SK-N-SH treated with all-trans-retinoic acid at 6 μM for 48 hours (cell line): ENCODE data around the gene CPEB1.

Experiments used
- ATAC-seq: fragments of 200-7000 bp; cut with Tn5 transposase; 3 replicates; pipeline ENCODE4 v1.9.1; 2020; ENCODE audit warnings: mild to moderate bottlenecking, moderate library complexity
- ARNTL ChIP-seq: fragments of 450-650 bp; formaldehyde crosslinking; IDR thresholded peaks from 2 replicates; pipeline ENCODE4 v1.5.0; 2020; ENCODE audit warnings: low read depth, mild to moderate bottlenecking, moderate library complexity, borderline replicate concordance
- BACH2 ChIP-seq: fragments of 250-450 bp; sonication (Bioruptor Pico); IDR thresholded peaks from 2 replicates; pipeline ENCODE4 v1.9.0; 2021; ENCODE audit warnings: mild to moderate bottlenecking, borderline replicate concordance
- ESRRG ChIP-seq: fragments of 250-450 bp; sonication (Bioruptor Pico); IDR thresholded peaks from 2 replicates; pipeline ENCODE4 v1.6.1; 2021; ENCODE audit warnings: mild to moderate bottlenecking
- GLIS3 ChIP-seq: fragments of 250-450 bp; sonication (Bioruptor Pico); IDR thresholded peaks from 2 replicates; pipeline ENCODE4 v1.5.0; 2020; ENCODE audit warnings: mild to moderate bottlenecking, moderate library complexity
- ISL1 ChIP-seq: fragments of 250-450 bp; sonication (Bioruptor Pico); IDR thresholded peaks from 2 replicates; pipeline ENCODE4 v2.1.2; 2022; ENCODE audit warnings: mild to moderate bottlenecking, moderate library complexity
- OSR1 ChIP-seq: fragments of 250-450 bp; sonication (Bioruptor Pico); IDR thresholded peaks from 2 replicates; pipeline ENCODE4 v1.8.0; 2022; ENCODE audit warnings: moderate library complexity, mild to moderate bottlenecking, inconsistent platforms
- RARB ChIP-seq: fragments of 250-450 bp; sonication (Bioruptor Pico); IDR thresholded peaks from 2 replicates; pipeline ENCODE4 v1.8.0; 2021; ENCODE audit warnings: mild to moderate bottlenecking, moderate library complexity
- SNAI2 ChIP-seq: fragments of 250-450 bp; sonication (Bioruptor Pico); IDR thresholded peaks from 2 replicates; pipeline ENCODE4 v1.5.0; 2020; ENCODE audit warnings: mild to moderate bottlenecking, moderate library complexity
- TCF4 ChIP-seq: fragments of 250-450 bp; sonication (Bioruptor Pico); IDR thresholded peaks from 2 replicates; pipeline ENCODE4 v1.8.0; 2021; ENCODE audit warnings: mild to moderate bottlenecking, moderate library complexity, borderline replicate concordance
- TSHZ2 ChIP-seq: fragments of 250-450 bp; sonication (Bioruptor Pico); IDR thresholded peaks from 2 replicates; pipeline ENCODE4 v1.5.0; 2020; ENCODE audit warnings: mild to moderate bottlenecking, moderate library complexity
- ZC3H10 ChIP-seq: fragments of 250-450 bp; sonication (Bioruptor Pico); IDR thresholded peaks from 2 replicates; pipeline ENCODE4 v1.5.1; 2021; ENCODE audit warnings: mild to moderate bottlenecking, moderate library complexity
- ZFP3 ChIP-seq: fragments of 250-450 bp; sonication (Bioruptor Pico); IDR thresholded peaks from 2 replicates; pipeline ENCODE4 v1.5.0; 2020; ENCODE audit warnings: mild to moderate bottlenecking, moderate library complexity
- ZFP30 ChIP-seq: fragments of 450-650 bp; formaldehyde crosslinking; IDR thresholded peaks from 2 replicates; pipeline ENCODE4 v1.5.0; 2022; ENCODE audit warnings: mild to moderate bottlenecking, moderate library complexity
- ZNF565 ChIP-seq: fragments of 450-650 bp; formaldehyde crosslinking; conservative IDR thresholded peaks from 2 replicates; pipeline ENCODE4 v1.5.0; 2020; ENCODE audit warnings: low read depth, mild to moderate bottlenecking, moderate library complexity
- ZNF70 ChIP-seq: fragments of 450-650 bp; formaldehyde crosslinking; IDR thresholded peaks from 2 replicates; pipeline ENCODE4 v1.5.0; 2020; ENCODE audit warnings: mild to moderate bottlenecking, moderate library complexity
- ZNF8 ChIP-seq: fragments of 450-650 bp; formaldehyde crosslinking; IDR thresholded peaks from 2 replicates; pipeline ENCODE4 v1.5.0; 2020; ENCODE audit warnings: mild to moderate bottlenecking, moderate library complexity
- TF ChIP-seq, protein P1 (sequence below): fragments of 250-450 bp; sonication (Bioruptor Pico); IDR thresholded peaks from 2 replicates; pipeline ENCODE4 v1.5.1; 2021; ENCODE audit warnings: mild to moderate bottlenecking, moderate library complexity
- TF ChIP-seq, protein P2 (sequence below): fragments of 250-450 bp; sonication (Bioruptor Pico); IDR thresholded peaks from 2 replicates; pipeline ENCODE4 v1.5.1; 2020; ENCODE audit warnings: low read depth, mild to moderate bottlenecking, moderate library complexity
- TF ChIP-seq, protein P3 (sequence below): fragments of 250-450 bp; sonication (Bioruptor Pico); IDR thresholded peaks from 2 replicates; pipeline ENCODE4 v1.8.0; 2021; ENCODE audit warnings: low read depth, mild to moderate bottlenecking, moderate library complexity, borderline replicate concordance

CPEB1 gene

DNA sequence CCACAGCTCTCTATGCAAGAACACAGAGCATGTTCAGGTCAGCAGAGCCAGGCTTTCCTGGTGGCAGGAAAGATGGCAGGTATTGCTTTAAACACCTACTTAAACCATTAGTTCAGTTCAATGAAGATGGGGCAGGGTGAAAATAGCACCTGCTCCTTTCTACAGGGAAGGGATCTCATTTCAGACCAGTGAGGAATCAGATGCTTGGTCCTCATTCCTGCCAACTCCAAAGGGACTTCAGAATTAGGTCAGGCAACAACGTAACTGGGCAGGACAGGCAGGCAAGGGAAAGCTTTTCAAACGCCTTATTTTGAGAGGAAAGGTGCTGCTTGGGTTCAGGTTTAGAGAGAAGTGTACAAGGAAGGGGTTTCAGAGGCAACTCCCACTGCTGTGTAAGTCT lies 94.3 kb downstream of the CPEB1 start:
- no peak for TF ChIP-seq OSR1 (CRISPR knock-in tag)
- no peak for TF ChIP-seq TCF4 (CRISPR knock-in tag)
- TF ChIP-seq, protein P1, sequence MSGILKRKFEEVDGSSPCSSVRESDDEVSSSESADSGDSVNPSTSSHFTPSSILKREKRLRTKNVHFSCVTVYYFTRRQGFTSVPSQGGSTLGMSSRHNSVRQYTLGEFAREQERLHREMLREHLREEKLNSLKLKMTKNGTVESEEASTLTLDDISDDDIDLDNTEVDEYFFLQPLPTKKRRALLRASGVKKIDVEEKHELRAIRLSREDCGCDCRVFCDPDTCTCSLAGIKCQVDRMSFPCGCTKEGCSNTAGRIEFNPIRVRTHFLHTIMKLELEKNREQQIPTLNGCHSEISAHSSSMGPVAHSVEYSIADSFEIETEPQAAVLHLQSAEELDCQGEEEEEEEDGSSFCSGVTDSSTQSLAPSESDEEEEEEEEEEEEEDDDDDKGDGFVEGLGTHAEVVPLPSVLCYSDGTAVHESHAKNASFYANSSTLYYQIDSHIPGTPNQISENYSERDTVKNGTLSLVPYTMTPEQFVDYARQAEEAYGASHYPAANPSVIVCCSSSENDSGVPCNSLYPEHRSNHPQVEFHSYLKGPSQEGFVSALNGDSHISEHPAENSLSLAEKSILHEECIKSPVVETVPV (CRISPR knock-in tag), result no peak
- TF ChIP-seq ZFP30 (CRISPR knock-in tag), result no peak
- TF ChIP-seq, all 23 proteins: peak for 0
- ATAC-seq, result no peak

DNA sequence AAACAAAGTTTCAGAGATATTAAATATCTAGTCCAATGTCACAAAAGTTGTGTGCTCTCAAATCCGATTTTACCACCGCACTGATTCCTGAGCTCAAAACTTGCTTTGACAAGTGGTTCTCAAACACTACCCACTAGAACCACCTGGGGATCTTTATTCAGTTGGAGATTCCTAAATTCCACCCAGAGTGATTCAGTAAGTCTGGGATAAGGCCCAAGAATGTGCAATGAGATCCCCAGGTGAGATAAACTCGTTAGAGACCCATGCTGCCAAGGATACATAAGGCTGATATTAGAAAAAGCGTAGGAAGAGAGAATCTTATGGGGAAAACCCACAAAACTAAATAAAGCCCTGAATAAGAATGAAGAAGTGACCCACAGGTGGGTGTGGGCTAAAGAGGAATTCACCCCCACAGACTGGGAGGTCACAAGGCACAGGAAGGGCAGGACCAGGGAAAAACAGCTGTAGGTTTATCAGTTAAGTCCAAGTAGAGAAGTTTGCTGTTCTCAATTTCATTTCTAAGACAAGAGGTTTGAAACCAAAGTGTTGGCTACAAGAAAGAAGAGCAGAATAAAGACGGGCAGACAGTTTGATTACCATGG lies 95.4 kb downstream of the CPEB1 start:
- TF ChIP-seq ESRRG (CRISPR knock-in tag), result no peak
- no peak for TF ChIP-seq ISL1
- no peak for TF ChIP-seq TSHZ2 (CRISPR knock-in tag)
- TF ChIP-seq ZC3H10 (CRISPR knock-in tag), result no peak
- TF ChIP-seq ZNF565 (CRISPR knock-in tag), result no peak
- ATAC-seq, result no peak

GRCh38 chr15:82549199-82549665 lies 97.9 kb downstream of the CPEB1 start:
- TF ChIP-seq ZNF565 (CRISPR knock-in tag), result no peak
- no peak for TF ChIP-seq GLIS3 (CRISPR knock-in tag)
- TF ChIP-seq, protein P1 (CRISPR knock-in tag), result no peak
- TF ChIP-seq OSR1 (CRISPR knock-in tag), result no peak
- TF ChIP-seq, protein P2, sequence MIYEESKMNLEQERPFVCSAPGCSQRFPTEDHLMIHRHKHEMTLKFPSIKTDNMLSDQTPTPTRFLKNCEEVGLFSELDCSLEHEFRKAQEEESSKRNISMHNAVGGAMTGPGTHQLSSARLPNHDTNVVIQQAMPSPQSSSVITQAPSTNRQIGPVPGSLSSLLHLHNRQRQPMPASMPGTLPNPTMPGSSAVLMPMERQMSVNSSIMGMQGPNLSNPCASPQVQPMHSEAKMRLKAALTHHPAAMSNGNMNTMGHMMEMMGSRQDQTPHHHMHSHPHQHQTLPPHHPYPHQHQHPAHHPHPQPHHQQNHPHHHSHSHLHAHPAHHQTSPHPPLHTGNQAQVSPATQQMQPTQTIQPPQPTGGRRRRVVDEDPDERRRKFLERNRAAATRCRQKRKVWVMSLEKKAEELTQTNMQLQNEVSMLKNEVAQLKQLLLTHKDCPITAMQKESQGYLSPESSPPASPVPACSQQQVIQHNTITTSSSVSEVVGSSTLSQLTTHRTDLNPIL (CRISPR knock-in tag), result no peak
- TF ChIP-seq ZNF8 (CRISPR knock-in tag), result no peak
- TF ChIP-seq ISL1, result no peak
- TF ChIP-seq ZFP3, result no peak
- ATAC-seq, result no peak

GRCh38 chr15:82548700-82549099 lies 98.5 kb downstream of the CPEB1 start:
- ATAC-seq, result no peak
- no peak for TF ChIP-seq ZNF565 (CRISPR knock-in tag)
- no peak for TF ChIP-seq OSR1 (CRISPR knock-in tag)
- TF ChIP-seq SNAI2 (CRISPR knock-in tag), result no peak
- TF ChIP-seq BACH2, result no peak
- TF ChIP-seq ARNTL (CRISPR knock-in tag), result no peak
- TF ChIP-seq ISL1, result no peak
- no peak for TF ChIP-seq ZNF70 (CRISPR knock-in tag)
- TF ChIP-seq, protein P3, sequence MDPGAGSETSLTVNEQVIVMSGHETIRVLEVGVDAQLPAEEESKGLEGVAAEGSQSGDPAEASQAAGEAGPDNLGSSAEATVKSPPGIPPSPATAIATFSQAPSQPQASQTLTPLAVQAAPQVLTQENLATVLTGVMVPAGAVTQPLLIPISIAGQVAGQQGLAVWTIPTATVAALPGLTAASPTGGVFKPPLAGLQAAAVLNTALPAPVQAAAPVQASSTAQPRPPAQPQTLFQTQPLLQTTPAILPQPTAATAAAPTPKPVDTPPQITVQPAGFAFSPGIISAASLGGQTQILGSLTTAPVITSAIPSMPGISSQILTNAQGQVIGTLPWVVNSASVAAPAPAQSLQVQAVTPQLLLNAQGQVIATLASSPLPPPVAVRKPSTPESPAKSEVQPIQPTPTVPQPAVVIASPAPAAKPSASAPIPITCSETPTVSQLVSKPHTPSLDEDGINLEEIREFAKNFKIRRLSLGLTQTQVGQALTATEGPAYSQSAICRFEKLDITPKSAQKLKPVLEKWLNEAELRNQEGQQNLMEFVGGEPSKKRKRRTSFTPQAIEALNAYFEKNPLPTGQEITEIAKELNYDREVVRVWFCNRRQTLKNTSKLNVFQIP (CRISPR knock-in tag), result no peak
- no peak for TF ChIP-seq ESRRG (CRISPR knock-in tag)
- no peak for TF ChIP-seq TSHZ2 (CRISPR knock-in tag)
- TF ChIP-seq RARB (CRISPR knock-in tag), result no peak
- TF ChIP-seq ZC3H10 (CRISPR knock-in tag), result no peak
- no peak for TF ChIP-seq ZFP3
- no peak for TF ChIP-seq GLIS3 (CRISPR knock-in tag)
- no peak for TF ChIP-seq ZNF8 (CRISPR knock-in tag)
- no peak for TF ChIP-seq ZFP30 (CRISPR knock-in tag)
- TF ChIP-seq, protein P1 (CRISPR knock-in tag), result no peak
